ENCODE data around the gene ZNF382. TPM values are rescaled to one million over a fixed set of nuclear protein-coding genes. Genes with fewer than 3 reads are reported as not detected.

ZNF382 gene
- total RNA-seq, result 21.1 to 22.2 TPM (median 21.2 TPM) in 3 replicates

- DNase-seq (ENCODE audit: low spot score in 2 of 2, unreplicated experiment in 2 of 2), result peak; percentile 68 to 85
- Mint-ChIP-seq H3K9me3 (no peaks in the 10 kb centered on the region), H3K27me3 (ENCODE audit: low read depth) (no peaks in the 10 kb centered on the region), H3K27ac (peak within 1 kb of the TSS; percentile 94), H3K4me3 (peak within 1 kb of the TSS; percentile 81), H3K36me3 (peaks cover 22% of the 10 kb centered on the region), H3K4me1 (peaks cover 17% of the 10 kb centered on the region)
- TF ChIP-seq, protein P1, sequence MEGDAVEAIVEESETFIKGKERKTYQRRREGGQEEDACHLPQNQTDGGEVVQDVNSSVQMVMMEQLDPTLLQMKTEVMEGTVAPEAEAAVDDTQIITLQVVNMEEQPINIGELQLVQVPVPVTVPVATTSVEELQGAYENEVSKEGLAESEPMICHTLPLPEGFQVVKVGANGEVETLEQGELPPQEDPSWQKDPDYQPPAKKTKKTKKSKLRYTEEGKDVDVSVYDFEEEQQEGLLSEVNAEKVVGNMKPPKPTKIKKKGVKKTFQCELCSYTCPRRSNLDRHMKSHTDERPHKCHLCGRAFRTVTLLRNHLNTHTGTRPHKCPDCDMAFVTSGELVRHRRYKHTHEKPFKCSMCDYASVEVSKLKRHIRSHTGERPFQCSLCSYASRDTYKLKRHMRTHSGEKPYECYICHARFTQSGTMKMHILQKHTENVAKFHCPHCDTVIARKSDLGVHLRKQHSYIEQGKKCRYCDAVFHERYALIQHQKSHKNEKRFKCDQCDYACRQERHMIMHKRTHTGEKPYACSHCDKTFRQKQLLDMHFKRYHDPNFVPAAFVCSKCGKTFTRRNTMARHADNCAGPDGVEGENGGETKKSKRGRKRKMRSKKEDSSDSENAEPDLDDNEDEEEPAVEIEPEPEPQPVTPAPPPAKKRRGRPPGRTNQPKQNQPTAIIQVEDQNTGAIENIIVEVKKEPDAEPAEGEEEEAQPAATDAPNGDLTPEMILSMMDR (IDR thresholded peaks at IDR 0.05; ENCODE audit: unreplicated experiment), result no peak
These were observed at the start of gene ZNF382 for GRCh38 chr19:36605101-36605876. Gene ZNF382 (plus strand): TSS chr19:36605313. CDS start chr19:36609915, 4,602 bp downstream.

- DNase-seq (ENCODE audit: low spot score in 2 of 2, unreplicated experiment in 2 of 2), result no peak
- Mint-ChIP-seq H3K27ac (no peak overlapping the region), H3K4me3 (no peak overlapping the region)
These were observed 40.7 kb upstream of the ZNF382 start for GRCh38 chr19:36564391-36564790.

GRCh38 chr19:36572593-36573019 lies 32.5 kb upstream of the ZNF382 start:
- H3K9me3 Mint-ChIP-seq, result peaks cover 4% of the 10 kb centered on the region
- H3K27me3 Mint-ChIP-seq (ENCODE audit: low read depth), result no peaks in the 10 kb centered on the region
- TF ChIP-seq, protein P1 (IDR thresholded peaks at IDR 0.05; ENCODE audit: unreplicated experiment), result no peak
- peak overlapping the region; percentile 91 for H3K4me3 Mint-ChIP-seq
- H3K27ac Mint-ChIP-seq, result peak overlapping the region; percentile 97
- H3K36me3 Mint-ChIP-seq, result peaks cover 24% of the 10 kb centered on the region
- peaks cover 25% of the 10 kb centered on the region for H3K4me1 Mint-ChIP-seq
- DNase-seq (ENCODE audit: low spot score in 2 of 2, unreplicated experiment in 2 of 2), result no peak

More at GRCh38 chr19:36564391-36564790, 40.7 kb upstream of the ZNF382 start:
- Mint-ChIP-seq H3K9me3 (peaks cover 59% of the 10 kb centered on the region), H3K36me3 (peaks cover 81% of the 10 kb centered on the region), H3K27me3 (ENCODE audit: low read depth) (no peaks in the 10 kb centered on the region), H3K4me1 (no peaks in the 10 kb centered on the region)
- TF ChIP-seq, protein P1 (IDR thresholded peaks at IDR 0.05; ENCODE audit: unreplicated experiment), result no peak

DNA sequence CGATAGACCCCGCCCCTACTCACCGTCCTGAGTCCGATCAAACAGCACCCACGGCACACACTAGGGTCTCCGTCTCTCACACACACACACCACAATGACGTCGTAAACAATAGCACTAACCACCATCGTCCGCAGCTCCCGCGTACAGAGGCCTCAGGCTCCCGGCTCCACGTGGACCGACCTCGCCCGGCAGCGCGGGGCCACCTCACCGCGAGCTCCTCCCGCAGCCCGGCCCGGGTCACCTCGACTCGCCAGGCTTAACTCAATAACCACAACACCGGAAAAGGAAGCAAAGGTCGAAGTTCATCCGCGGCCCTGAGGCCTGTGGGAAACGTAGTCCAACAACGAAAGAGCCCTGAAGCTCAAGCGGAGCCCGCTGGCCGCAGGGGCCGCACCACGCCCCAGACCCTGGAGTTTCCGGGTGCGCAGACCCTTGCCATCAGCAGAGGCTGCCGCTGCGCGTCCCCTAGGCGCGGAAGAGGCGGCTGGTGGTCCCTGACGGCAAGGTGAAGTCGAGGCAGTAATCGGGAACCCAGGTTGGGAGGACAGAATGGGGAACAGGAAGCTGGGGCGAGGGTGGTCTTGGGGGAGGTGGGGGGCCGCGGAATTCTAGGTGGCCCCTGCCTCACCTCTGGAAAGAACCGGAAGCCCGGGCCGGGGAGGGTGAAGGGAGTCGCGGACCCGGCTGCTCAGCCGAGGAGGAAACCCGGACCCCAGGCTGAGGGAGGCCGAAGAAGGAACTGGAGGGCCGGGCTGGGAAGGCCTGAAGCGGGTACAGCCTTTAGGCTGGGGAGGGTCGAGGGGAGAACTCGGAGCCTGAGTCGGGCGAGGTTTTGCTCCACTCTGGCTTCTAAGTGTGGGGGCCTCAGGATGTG lies 31.9 kb upstream of the ZNF382 start, which contains the start of gene ZNF529:
Gene ZNF529, minus strand, starts transcription at position 273 of the 875 bp plus-strand sequence. CDS start 946 bp downstream, outside the sequence.
- Mint-ChIP-seq H3K4me3 (peak within 1 kb of the TSS; percentile 91), H3K27ac (peak within 1 kb of the TSS; percentile 97), H3K27me3 (ENCODE audit: low read depth) (no peaks in the 10 kb centered on the region), H3K36me3 (peaks cover 19% of the 10 kb centered on the region), H3K9me3 (no peaks in the 10 kb centered on the region), H3K4me1 (peaks cover 25% of the 10 kb centered on the region)
- TF ChIP-seq, protein P1 (IDR thresholded peaks at IDR 0.05; ENCODE audit: unreplicated experiment), result no peak
- DNase-seq (ENCODE audit: low spot score in 2 of 2, unreplicated experiment in 2 of 2), result peak; percentile 58 to 79

- no peaks in the 10 kb centered on the region for H3K9me3 Mint-ChIP-seq
- peak overlapping the region; percentile 97 for H3K27ac Mint-ChIP-seq
- peaks cover 17% of the 10 kb centered on the region for H3K36me3 Mint-ChIP-seq
- no peaks in the 10 kb centered on the region for H3K27me3 Mint-ChIP-seq (ENCODE audit: low read depth)
- TF ChIP-seq, protein P1 (IDR thresholded peaks at IDR 0.05; ENCODE audit: unreplicated experiment), result no peak
- no peak for DNase-seq (ENCODE audit: low spot score in 2 of 2, unreplicated experiment in 2 of 2)
- peaks cover 25% of the 10 kb centered on the region for H3K4me1 Mint-ChIP-seq
- peak overlapping the region; percentile 91 for H3K4me3 Mint-ChIP-seq
These were observed 31.0 kb upstream of the ZNF382 start for GRCh38 chr19:36573895-36574720.
